Endothelial cell of umbilical vein (primary cell): Measurements from ENCODE around the gene TMSB10. TPM values are rescaled to one million over a fixed set of nuclear protein-coding genes. Genes with fewer than 3 reads are reported as not detected.
"Not testable (repeated sequence)": the region's sequence is repeated elsewhere in the genome, so short reads cannot be mapped to it uniquely, and the experiment has no call there.

ENCODE experiments used
- BruUV-seq: library from RNA; stranded (reverse); fragments of 400-500 nt; replicated peaks from 2 replicates; lab custom pipeline; 2021; lab: Mats Ljungman, UMichigan
- CTCF ChIA-PET: fragments of 300-600, 350-600 bp; sonication (Branson Sonifier 250); formaldehyde crosslinking; loops from one replicate; lab custom pipeline; 2021; ENCODE audit warnings: antibody characterized with exemption, inconsistent platforms; lab: Charles Lee
- POLR2A ChIA-PET: fragments of 300-600, 350-600 bp; sonication (Branson Sonifier 250); formaldehyde crosslinking; loops from one replicate; lab custom pipeline; 2021; ENCODE audit warnings: antibody characterized with exemption, inconsistent platforms; lab: Charles Lee
- DNase-seq: peaks from one replicate; pipeline ENCODE4 v3.0.0-alpha.2; 2011; ENCODE audit warnings: low read depth, low spot score
- FAIRE-seq: peaks from 2 replicates; lab custom pipeline; 2011; peaks lifted over from hg19 to GRCh38; lab: Jason Lieb, UNC
- H2AFZ ChIP-seq: 2 replicates; pipeline ENCODE4 v1.6.0; 2012; ENCODE audit warnings: low read depth, low read length, control low read depth, inconsistent platforms
- H3K27ac ChIP-seq: 2 replicates; pipeline ENCODE4 v1.5.1; 2011; ENCODE audit warnings: low read depth, mild to moderate bottlenecking, control low read depth, low read length, moderate library complexity; ENCODE audit not compliant: insufficient read depth
- H3K27me3 ChIP-seq, 2 experiments: 2 replicates each; pipeline versions ENCODE4 v1.6.0 to v1.6.1; 2011; ENCODE audit warnings: low read length in 2 of 2, mixed read lengths in 1 of 2; ENCODE audit not compliant: control insufficient read depth in 2 of 2, insufficient read depth in 2 of 2
- H3K36me3 ChIP-seq, 2 experiments: 2 replicates in 1 of 2; 3 replicates in 1 of 2; pipeline ENCODE4 v1.5.1; 2011; ENCODE audit warnings: low read length in 2 of 2, mild to moderate bottlenecking in 1 of 2, moderate library complexity in 1 of 2; ENCODE audit not compliant: control insufficient read depth in 2 of 2, insufficient read depth in 2 of 2; ENCODE audit errors: extremely low read depth in 1 of 2
- H3K4me1 ChIP-seq: 3 replicates; pipeline ENCODE4 v1.5.1; 2011; ENCODE audit warnings: mild to moderate bottlenecking, low read length; ENCODE audit not compliant: control insufficient read depth, insufficient read depth; ENCODE audit errors: extremely low read depth
- H3K4me2 ChIP-seq: 2 replicates; pipeline ENCODE4 v1.6.1; 2011; ENCODE audit warnings: low read length, control low read depth, mixed read lengths; ENCODE audit not compliant: insufficient read depth
- H3K4me3 ChIP-seq, 3 experiments: fragments of 200-600 bp in 1 of 3; sonication (generic), shearing (Covaris generic) in 1 of 3; replicated peaks in 1 of 3; 2 replicates each; pipeline ENCODE4 v1.5.1; 2011 to 2016; ENCODE audit warnings: control low read depth in 3 of 3, low read length in 3 of 3, mild to moderate bottlenecking in 2 of 3, inconsistent platforms in 1 of 3, low read depth in 1 of 3, moderate library complexity in 1 of 3; ENCODE audit not compliant: insufficient read depth in 1 of 3
- H3K79me2 ChIP-seq: 2 replicates; pipeline ENCODE4 v1.6.0; 2012; ENCODE audit warnings: low read length, inconsistent platforms; ENCODE audit not compliant: control insufficient read depth, insufficient read depth
- H3K9ac ChIP-seq: replicated peaks from 2 replicates; pipeline ENCODE3; 2011; ENCODE audit warnings: low read length, control low read depth; ENCODE audit not compliant: insufficient read depth; ENCODE audit errors: extremely low read depth
- H3K9me1 ChIP-seq: replicated peaks from 3 replicates; pipeline ENCODE4 v1.6.0; 2011; ENCODE audit warnings: mild to moderate bottlenecking, low read length; ENCODE audit not compliant: control insufficient read depth, insufficient read depth; ENCODE audit errors: extremely low read depth
- H3K9me3 ChIP-seq: replicated peaks from 2 replicates; pipeline ENCODE4 v1.5.1; 2012; ENCODE audit warnings: low read length, inconsistent platforms; ENCODE audit not compliant: control insufficient read depth, insufficient read depth
- H4K20me1 ChIP-seq: replicated peaks from 2 replicates; pipeline ENCODE3; 2011; ENCODE audit warnings: mild to moderate bottlenecking, low read length; ENCODE audit not compliant: control insufficient read depth, insufficient read depth; ENCODE audit errors: extremely low read depth
- EZH2 ChIP-seq: IDR thresholded peaks from 2 replicates; pipeline ENCODE4 v1.6.1; 2012; ENCODE audit warnings: borderline replicate concordance, low read depth, mild to moderate bottlenecking, moderate library complexity, low read length, inconsistent platforms; ENCODE audit not compliant: severe bottlenecking
- FOS ChIP-seq: IDR thresholded peaks from 2 replicates; pipeline ENCODE4 v1.6.1; 2011; ENCODE audit warnings: mild to moderate bottlenecking, low read length, moderate library complexity, borderline replicate concordance; ENCODE audit not compliant: insufficient read depth
- GATA2 ChIP-seq: IDR thresholded peaks from 2 replicates; pipeline ENCODE4 v1.7.0; 2011; ENCODE audit warnings: low read depth, mild to moderate bottlenecking, moderate library complexity, mixed read lengths, low read length; ENCODE audit not compliant: insufficient read length, insufficient read depth
- JUN ChIP-seq: IDR thresholded peaks from 2 replicates; pipeline ENCODE4 v1.6.1; 2011; ENCODE audit warnings: borderline replicate concordance, low read depth; ENCODE audit not compliant: insufficient read length, insufficient read depth
- MYC ChIP-seq: IDR thresholded peaks from one replicate; pipeline ENCODE4 v1.6.1; 2011; ENCODE audit warnings: mild to moderate bottlenecking, low read depth, low read length
- POLR2A ChIP-seq: IDR thresholded peaks from 2 replicates; pipeline ENCODE4 v1.6.1; 2012; ENCODE audit warnings: low read depth, mild to moderate bottlenecking, control low read depth, low read length
- POLR2AphosphoS5 ChIP-seq: IDR thresholded peaks from 2 replicates; pipeline ENCODE4 v1.6.1; 2012; ENCODE audit warnings: low read depth, mild to moderate bottlenecking, control low read depth, low read length, moderate library complexity; ENCODE audit not compliant: insufficient read depth
- dilution Hi-C: fragments of 300-500 bp; cut with MboI; formaldehyde crosslinking; loops from one replicate; pipeline ENCODE4 v1.15.0; 2019; ENCODE audit warnings: low sequenced_read_pairs; ENCODE audit not compliant: extremely low pct_ligation_motif_present
- intact Hi-C: fragments of 100-400 bp; cut with micrococcal nuclease; formaldehyde crosslinking; loops from one replicate; pipeline ENCODE4 v1.10.0; 2022
- polyA plus RNA-seq, 4 experiments: library from polyadenylated mRNA; depleted of rRNA in 3 of 4; stranded (reverse) in 3 of 4; unstranded in 1 of 4; fragments of >200 nt; gene quantifications; 2 replicates each; pipeline versions ENCODE4 v1.2.1 to v1.2.3, GENCODE V29; 2011 to 2012; ENCODE audit warnings: missing spikeins in 1 of 4
- total RNA-seq: library from RNA; stranded (reverse); gene quantifications from 2 replicates; pipeline ENCODE4 v1.2.3, GENCODE V29; 2021
- TF ChIP-seq, protein P1 (sequence below): IDR thresholded peaks from 2 replicates; pipeline ENCODE4 v1.6.1; 2011; ENCODE audit not compliant: insufficient read depth, insufficient read length
- TF ChIP-seq, protein P2 (sequence below), 2 donors: IDR thresholded peaks; 1 replicate in 1 of 2; 2 replicates in 1 of 2; pipeline ENCODE4 v1.5.1; 2011; ENCODE audit warnings: low read length in 2 of 2, mild to moderate bottlenecking in 2 of 2, moderate library complexity in 2 of 2, control low read depth in 1 of 2, inconsistent platforms in 1 of 2, low read depth in 1 of 2; ENCODE audit not compliant: insufficient read depth in 1 of 2; ENCODE audit errors: extremely low read depth in 1 of 2

Gene TMSB10
- total and polyA plus RNA-seq, 2 donors (not counting 3 experiments of a cell fraction or from before 2014, with no cell fraction given), result 2,774 to 4,015 TPM

DNA sequence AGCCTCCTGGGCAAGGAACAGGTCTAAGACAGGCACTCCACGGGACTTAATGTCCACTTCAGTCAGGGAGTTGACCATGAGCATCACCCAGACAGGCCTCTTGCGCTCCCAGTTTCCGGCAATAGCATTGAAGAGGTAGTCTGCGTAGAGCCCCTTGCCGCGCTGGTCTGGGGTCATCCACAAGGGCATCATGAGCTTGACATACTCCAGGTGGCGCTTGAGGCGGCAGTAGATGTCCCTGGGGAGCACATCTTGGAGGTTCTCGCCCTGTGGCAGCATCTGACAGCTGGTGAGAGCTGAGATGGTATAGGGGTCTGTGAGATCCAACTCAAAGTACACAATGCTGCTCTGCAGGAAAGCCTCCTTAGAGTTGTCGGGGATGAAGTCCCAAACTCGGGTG is 35.1 kb upstream of the TMSB10 start:
- no peaks in the 10 kb centered on the region for H3K4me1 ChIP-seq
- FAIRE-seq (no peak), DNase-seq (no peak)
- H3K4me2 ChIP-seq, result no peak overlapping the region
- H2AFZ ChIP-seq, result no peak overlapping the region
- peaks cover 2 to 5% of the 10 kb centered on the region in 2 experiments for H3K27me3 ChIP-seq
- no peak overlapping the region for H3K27ac ChIP-seq
- H3K4me3 ChIP-seq, result no peak overlapping the region
- no peak overlapping the region for H3K9ac ChIP-seq
- no peaks in the 10 kb centered on the region for H4K20me1 ChIP-seq
- intact Hi-C loops, result no loop called here
- no peaks in the 10 kb centered on the region for H3K9me3 ChIP-seq
- no peaks in the 10 kb centered on the region for H3K79me2 ChIP-seq
- H3K9me1 ChIP-seq, result no peaks in the 10 kb centered on the region
- H3K36me3 ChIP-seq, result no peaks in the 10 kb centered on the region
- dilution Hi-C loops, result no loop called here
- ChIA-PET CTCF (interaction anchor here (1.0 kb wide), 1 partner anchor 12 kb away, joined by 3 read pairs; no protein-coding TSS in a partner anchor), POLR2A (no interaction called here)
- TF ChIP-seq, protein P1, sequence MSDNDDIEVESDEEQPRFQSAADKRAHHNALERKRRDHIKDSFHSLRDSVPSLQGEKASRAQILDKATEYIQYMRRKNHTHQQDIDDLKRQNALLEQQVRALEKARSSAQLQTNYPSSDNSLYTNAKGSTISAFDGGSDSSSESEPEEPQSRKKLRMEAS, result no peak
- no peak for TF ChIP-seq JUN
- no peak for TF ChIP-seq MYC
- TF ChIP-seq POLR2AphosphoS5, result no peak
- no peak for TF ChIP-seq FOS
- no peak for TF ChIP-seq EZH2
- TF ChIP-seq POLR2A, result no peak
- TF ChIP-seq GATA2, result no peak
- TF ChIP-seq, protein P2, sequence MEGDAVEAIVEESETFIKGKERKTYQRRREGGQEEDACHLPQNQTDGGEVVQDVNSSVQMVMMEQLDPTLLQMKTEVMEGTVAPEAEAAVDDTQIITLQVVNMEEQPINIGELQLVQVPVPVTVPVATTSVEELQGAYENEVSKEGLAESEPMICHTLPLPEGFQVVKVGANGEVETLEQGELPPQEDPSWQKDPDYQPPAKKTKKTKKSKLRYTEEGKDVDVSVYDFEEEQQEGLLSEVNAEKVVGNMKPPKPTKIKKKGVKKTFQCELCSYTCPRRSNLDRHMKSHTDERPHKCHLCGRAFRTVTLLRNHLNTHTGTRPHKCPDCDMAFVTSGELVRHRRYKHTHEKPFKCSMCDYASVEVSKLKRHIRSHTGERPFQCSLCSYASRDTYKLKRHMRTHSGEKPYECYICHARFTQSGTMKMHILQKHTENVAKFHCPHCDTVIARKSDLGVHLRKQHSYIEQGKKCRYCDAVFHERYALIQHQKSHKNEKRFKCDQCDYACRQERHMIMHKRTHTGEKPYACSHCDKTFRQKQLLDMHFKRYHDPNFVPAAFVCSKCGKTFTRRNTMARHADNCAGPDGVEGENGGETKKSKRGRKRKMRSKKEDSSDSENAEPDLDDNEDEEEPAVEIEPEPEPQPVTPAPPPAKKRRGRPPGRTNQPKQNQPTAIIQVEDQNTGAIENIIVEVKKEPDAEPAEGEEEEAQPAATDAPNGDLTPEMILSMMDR (IDR thresholded peaks at IDR 0.05; ENCODE audit: extremely low read depth in 1 of 2, insufficient read depth in 1 of 2, low read depth in 1 of 2, low read length in 2 of 2), result no peak
- BruUV-seq, result no TSS peak

DNA sequence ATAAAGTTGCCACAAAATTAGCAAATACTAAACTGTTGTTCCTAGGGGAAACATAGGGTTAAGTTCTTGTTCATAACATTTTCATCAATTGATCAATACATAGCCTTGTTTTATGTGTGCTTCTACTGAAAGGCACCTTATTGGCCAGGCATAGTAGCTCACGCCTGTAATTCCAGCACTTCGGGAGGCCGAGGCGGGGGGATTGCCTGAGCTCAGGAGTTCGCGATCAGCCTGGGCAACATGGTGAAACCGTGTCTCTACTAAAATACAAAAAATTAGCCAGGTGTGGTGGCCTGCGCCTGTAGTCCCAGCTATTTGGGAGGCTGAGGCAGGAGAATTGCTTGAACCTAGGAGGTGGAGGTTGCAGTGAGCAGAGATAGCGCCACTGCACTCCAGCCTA is 32.8 kb upstream of the TMSB10 start:
- H3K4me2 ChIP-seq, H3K27ac ChIP-seq, dilution Hi-C loops, BruUV-seq, H3K9me3 ChIP-seq, DNase-seq, H3K9ac ChIP-seq, H3K79me2 ChIP-seq, CTCF ChIA-PET, H3K4me1 ChIP-seq, FAIRE-seq, H3K36me3 ChIP-seq, H3K4me3 ChIP-seq, H2AFZ ChIP-seq, H4K20me1 ChIP-seq, intact Hi-C loops, POLR2A ChIA-PET, H3K27me3 ChIP-seq, H3K9me1 ChIP-seq: not testable (repeated sequence)
